IPS-18a (cell line): ENCODE data around the gene HADHB.
A peak's percentile ranks its signal among the peaks of the same experiment; 100 is the strongest.

ENCODE experiments used
- H3K27ac ChIP-seq: one replicate; pipeline ENCODE4 v1.5.1; 2013; ENCODE audit warnings: low read length
- H3K27me3 ChIP-seq: one replicate; pipeline ENCODE4 v1.6.1; 2013; ENCODE audit warnings: mild to moderate bottlenecking, low read length; ENCODE audit not compliant: control insufficient read depth, insufficient read depth
- H3K36me3 ChIP-seq: one replicate; pipeline ENCODE4 v1.6.1; 2013; ENCODE audit warnings: low read depth, low read length; ENCODE audit not compliant: control insufficient read depth
- H3K4me1 ChIP-seq: one replicate; pipeline ENCODE4 v1.6.1; 2013; ENCODE audit warnings: low read depth, low read length; ENCODE audit not compliant: control insufficient read depth
- H3K4me3 ChIP-seq: one replicate; pipeline ENCODE4 v1.5.1; 2013; ENCODE audit warnings: low read length
- H3K9ac ChIP-seq: one replicate; pipeline ENCODE4 v1.6.1; 2013; ENCODE audit warnings: mild to moderate bottlenecking, low read length, moderate library complexity
- H3K9me3 ChIP-seq: one replicate; pipeline ENCODE4 v1.6.1; 2013; ENCODE audit warnings: low read depth, low read length; ENCODE audit not compliant: control insufficient read depth

The HADHB gene

GRCh38 chr2:26276484-26277227 is 31.9 kb downstream of the HADHB start:
- Histone ChIP-seq H3K27ac (no peak overlapping the region), H3K27me3 (no peaks in the 10 kb centered on the region), H3K4me3 (no peak overlapping the region), H3K9me3 (no peaks in the 10 kb centered on the region), H3K9ac (no peak overlapping the region), H3K36me3 (peaks cover 28% of the 10 kb centered on the region), H3K4me1 (no peaks in the 10 kb centered on the region)

- H3K4me3 ChIP-seq: no peak overlapping the region
- H3K4me1 ChIP-seq: no peaks in the 10 kb centered on the region
- no peaks in the 10 kb centered on the region for H3K9me3 ChIP-seq
- H3K27me3 ChIP-seq: no peaks in the 10 kb centered on the region
- no peak overlapping the region for H3K9ac ChIP-seq
- no peak overlapping the region for H3K27ac ChIP-seq
- H3K36me3 ChIP-seq: peaks cover 37% of the 10 kb centered on the region
Measured at GRCh38 chr2:26279886-26280285, 35.1 kb downstream of the HADHB start.

DNA sequence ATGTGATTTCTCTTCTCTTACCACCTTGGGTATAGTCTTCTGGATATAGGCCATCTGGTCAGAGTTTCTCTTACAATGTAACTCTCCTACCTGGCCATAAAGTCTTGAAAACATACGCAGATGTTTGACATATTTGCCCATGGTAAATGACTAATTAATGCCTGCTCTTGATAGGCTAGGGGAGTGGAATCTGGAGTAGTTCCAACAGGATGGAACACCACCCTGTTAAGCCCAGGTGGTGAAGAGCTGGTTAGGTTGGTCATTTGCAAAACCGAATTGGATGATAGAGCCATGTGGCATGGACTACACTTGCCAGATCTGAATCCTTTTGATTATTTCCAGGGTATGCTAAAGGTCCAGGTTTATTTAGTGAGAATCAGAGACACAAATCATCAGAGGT is 36.5 kb downstream of the HADHB start:
- H3K9ac ChIP-seq: no peak overlapping the region
- H3K36me3 ChIP-seq: peaks cover 40% of the 10 kb centered on the region
- H3K27me3 ChIP-seq: no peaks in the 10 kb centered on the region
- no peaks in the 10 kb centered on the region for H3K4me1 ChIP-seq
- no peaks in the 10 kb centered on the region for H3K9me3 ChIP-seq
- H3K27ac ChIP-seq: no peak overlapping the region
- H3K4me3 ChIP-seq: no peak overlapping the region

GRCh38 chr2:26283606-26284005 is 38.9 kb downstream of the HADHB start:
- H3K27ac ChIP-seq: no peak overlapping the region
- H3K9me3 ChIP-seq: no peaks in the 10 kb centered on the region
- no peak overlapping the region for H3K4me3 ChIP-seq
- H3K27me3 ChIP-seq: no peaks in the 10 kb centered on the region
- H3K9ac ChIP-seq: no peak overlapping the region
- H3K4me1 ChIP-seq: no peaks in the 10 kb centered on the region
- H3K36me3 ChIP-seq: peaks cover 38% of the 10 kb centered on the region

DNA sequence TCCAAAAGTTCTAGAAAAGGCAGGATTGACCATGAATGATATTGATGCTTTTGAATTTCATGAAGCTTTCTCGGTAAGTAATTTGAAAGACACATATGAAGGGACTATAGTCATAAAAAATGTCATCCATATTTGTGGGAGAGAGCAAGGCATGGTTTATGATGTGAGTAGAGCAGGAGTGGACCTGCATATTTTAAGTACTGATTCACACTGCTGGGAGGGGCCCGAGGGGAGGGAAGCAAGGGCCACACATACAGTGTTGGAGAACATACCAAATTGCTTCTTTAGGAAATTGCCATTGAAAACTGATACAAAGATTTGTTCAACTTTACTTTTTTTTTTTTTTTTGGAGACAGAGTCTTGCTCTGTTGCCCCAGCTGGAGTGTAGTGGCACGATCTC is 39.4 kb downstream of the HADHB start:
- Histone ChIP-seq H3K36me3 (peaks cover 35% of the 10 kb centered on the region), H3K4me1 (no peaks in the 10 kb centered on the region), H3K9me3 (no peaks in the 10 kb centered on the region), H3K27me3 (no peaks in the 10 kb centered on the region), H3K4me3 (no peak overlapping the region), H3K27ac (no peak overlapping the region), H3K9ac (no peak overlapping the region)

- Histone ChIP-seq H3K4me3 (no peak overlapping the region), H3K9me3 (no peaks in the 10 kb centered on the region), H3K9ac (no peak overlapping the region), H3K27ac (no peak overlapping the region), H3K4me1 (no peaks in the 10 kb centered on the region), H3K36me3 (peaks cover 29% of the 10 kb centered on the region), H3K27me3 (no peaks in the 10 kb centered on the region)
Measured at GRCh38 chr2:26285931-26286330, 41.2 kb downstream of the HADHB start.

DNA sequence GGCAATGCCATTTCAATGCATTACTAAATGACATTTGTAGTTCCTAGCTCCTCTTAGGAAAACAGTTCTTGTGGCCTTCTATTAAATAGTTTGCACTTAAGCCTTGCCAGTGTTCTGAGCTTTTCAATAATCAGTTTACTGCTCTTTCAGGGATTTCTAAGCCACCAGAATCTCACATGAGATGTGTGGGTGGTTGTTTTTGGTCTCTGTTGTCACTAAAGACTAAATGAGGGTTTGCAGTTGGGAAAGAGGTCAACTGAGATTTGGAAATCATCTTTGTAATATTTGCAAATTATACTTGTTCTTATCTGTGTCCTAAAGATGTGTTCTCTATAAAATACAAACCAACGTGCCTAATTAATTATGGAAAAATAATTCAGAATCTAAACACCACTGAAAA is 45.3 kb downstream of the HADHB start:
- Histone ChIP-seq H3K36me3 (peaks cover 13% of the 10 kb centered on the region), H3K9ac (no peak overlapping the region), H3K27me3 (no peaks in the 10 kb centered on the region), H3K4me1 (no peaks in the 10 kb centered on the region), H3K27ac (no peak overlapping the region), H3K9me3 (no peaks in the 10 kb centered on the region), H3K4me3 (no peak overlapping the region)

DNA sequence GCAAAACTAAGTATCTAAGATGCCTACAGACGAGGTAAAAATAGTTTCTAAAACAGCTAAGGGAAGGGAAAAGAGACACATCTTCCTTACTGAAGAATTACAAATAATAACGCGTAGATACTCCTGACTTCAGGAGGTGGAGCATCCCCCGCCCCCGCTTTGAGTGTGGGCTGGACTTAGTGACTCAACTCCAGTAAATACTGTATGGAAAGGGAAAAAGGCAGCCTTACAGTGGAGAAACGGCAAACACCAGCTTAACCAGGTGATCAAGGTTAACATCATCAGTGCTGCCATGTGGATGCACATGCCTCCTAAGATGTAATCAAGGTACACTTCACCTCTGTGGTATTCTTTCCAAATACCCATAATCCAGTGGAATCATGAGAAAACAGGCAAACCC is 47.9 kb downstream of the HADHB start:
- Histone ChIP-seq H3K27ac (no peak overlapping the region), H3K4me3 (no peak overlapping the region), H3K9me3 (no peaks in the 10 kb centered on the region), H3K36me3 (peaks cover 4% of the 10 kb centered on the region), H3K9ac (no peak overlapping the region), H3K4me1 (no peaks in the 10 kb centered on the region), H3K27me3 (no peaks in the 10 kb centered on the region)

- Histone ChIP-seq H3K27me3 (no peaks in the 10 kb centered on the region), H3K9me3 (no peaks in the 10 kb centered on the region), H3K27ac (no peak overlapping the region)
Measured at GRCh38 chr2:26295511-26295910, 50.8 kb downstream of the HADHB start.

DNA sequence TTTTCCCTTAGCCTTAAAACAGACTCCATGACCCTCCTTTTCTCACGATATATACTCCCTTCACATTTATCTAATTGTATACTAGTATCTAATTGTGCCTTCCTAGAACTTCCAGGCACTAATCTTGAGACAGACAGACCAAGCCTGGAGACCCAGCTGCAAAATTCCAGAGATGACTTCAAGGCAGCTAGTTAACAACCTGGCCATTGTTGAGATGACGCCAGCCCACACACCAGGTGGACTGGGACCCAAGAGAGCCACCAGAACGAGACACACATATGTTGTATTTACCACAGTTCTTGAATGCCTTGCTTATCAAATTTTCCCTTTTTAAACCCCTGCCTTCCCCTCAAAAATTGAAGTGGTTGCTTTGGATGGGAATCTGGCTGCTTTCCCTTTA is 52.3 kb downstream of the HADHB start:
- Histone ChIP-seq H3K36me3 (no peaks in the 10 kb centered on the region), H3K9me3 (no peaks in the 10 kb centered on the region), H3K4me3 (no peak overlapping the region), H3K27ac (no peak overlapping the region), H3K4me1 (peaks cover 14% of the 10 kb centered on the region), H3K27me3 (no peaks in the 10 kb centered on the region), H3K9ac (no peak overlapping the region)

More at GRCh38 chr2:26295511-26295910, 50.8 kb downstream of the HADHB start:
- Histone ChIP-seq H3K4me3 (no peak overlapping the region), H3K36me3 (no peaks in the 10 kb centered on the region), H3K4me1 (peaks cover 5% of the 10 kb centered on the region), H3K9ac (no peak overlapping the region)

- H3K27me3 ChIP-seq: no peaks in the 10 kb centered on the region
- H3K36me3 ChIP-seq: no peaks in the 10 kb centered on the region
- peak overlapping the region; percentile 71 for H3K4me3 ChIP-seq
- H3K9ac ChIP-seq: peak overlapping the region; percentile 69
- H3K9me3 ChIP-seq: no peaks in the 10 kb centered on the region
- H3K27ac ChIP-seq: no peak overlapping the region
- H3K4me1 ChIP-seq: peaks cover 14% of the 10 kb centered on the region
Measured at GRCh38 chr2:26298286-26298637, 53.5 kb downstream of the HADHB start.

DNA sequence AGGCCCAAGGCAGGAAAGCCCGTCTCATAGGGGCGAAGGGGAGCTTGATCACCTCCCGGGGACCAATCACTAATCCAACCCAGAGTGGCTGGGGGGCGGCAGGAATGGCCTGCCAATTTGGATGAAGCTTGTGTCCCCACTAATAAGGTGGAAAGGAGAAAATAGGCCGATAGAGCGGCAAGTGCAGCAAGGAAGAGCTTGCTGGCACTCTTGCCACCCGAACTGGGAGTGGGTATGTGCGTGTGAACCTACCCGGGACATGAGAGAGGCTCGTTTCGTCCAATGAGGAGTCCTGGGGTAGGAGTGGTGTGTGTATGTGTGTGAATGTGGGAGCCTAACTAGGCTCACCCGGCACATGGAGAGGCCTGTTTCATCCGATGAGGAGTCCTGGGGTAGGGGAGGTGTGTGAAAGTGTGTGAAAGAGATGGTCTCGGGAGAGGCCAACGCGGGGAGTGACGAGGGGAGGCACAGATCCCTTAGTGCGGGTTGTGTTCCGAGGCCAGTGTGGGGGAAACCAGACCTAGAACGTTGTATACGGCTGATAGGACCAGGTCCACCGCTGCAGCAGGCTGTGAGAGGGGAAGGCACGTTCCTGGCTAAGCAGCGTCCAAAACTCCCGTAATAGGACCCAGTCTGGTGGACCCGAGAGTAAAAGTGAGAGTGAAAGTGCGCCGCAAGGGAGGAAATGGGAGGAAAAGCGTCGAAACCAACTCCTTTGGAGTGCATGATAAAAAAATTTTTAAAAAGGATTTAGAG is 54.1 kb downstream of the HADHB start:
- H3K27ac ChIP-seq: peak overlapping the region; percentile 66

More for the DNA sequence above, 54.1 kb downstream of the HADHB start:
- H3K4me3 ChIP-seq: peak overlapping the region; percentile 71
- peak overlapping the region; percentile 69 for H3K9ac ChIP-seq
- H3K36me3 ChIP-seq: no peaks in the 10 kb centered on the region
- no peaks in the 10 kb centered on the region for H3K9me3 ChIP-seq
- no peaks in the 10 kb centered on the region for H3K27me3 ChIP-seq
- peaks cover 14% of the 10 kb centered on the region for H3K4me1 ChIP-seq
